ENCODE data around the gene DGCR6L. TPM values are rescaled to one million over a fixed set of nuclear protein-coding genes. Genes with fewer than 3 reads are reported as not detected.
A peak's percentile ranks its signal among the peaks of the same experiment; 100 is the strongest.
"Not testable (repeated sequence)": the region's sequence is repeated elsewhere in the genome, so short reads cannot be mapped to it uniquely, and the experiment has no call there.

The DGCR6L gene
- total and polyA plus RNA-seq, 2 experiments from 2014 or later, result 84.6 to 111 TPM

DNA sequence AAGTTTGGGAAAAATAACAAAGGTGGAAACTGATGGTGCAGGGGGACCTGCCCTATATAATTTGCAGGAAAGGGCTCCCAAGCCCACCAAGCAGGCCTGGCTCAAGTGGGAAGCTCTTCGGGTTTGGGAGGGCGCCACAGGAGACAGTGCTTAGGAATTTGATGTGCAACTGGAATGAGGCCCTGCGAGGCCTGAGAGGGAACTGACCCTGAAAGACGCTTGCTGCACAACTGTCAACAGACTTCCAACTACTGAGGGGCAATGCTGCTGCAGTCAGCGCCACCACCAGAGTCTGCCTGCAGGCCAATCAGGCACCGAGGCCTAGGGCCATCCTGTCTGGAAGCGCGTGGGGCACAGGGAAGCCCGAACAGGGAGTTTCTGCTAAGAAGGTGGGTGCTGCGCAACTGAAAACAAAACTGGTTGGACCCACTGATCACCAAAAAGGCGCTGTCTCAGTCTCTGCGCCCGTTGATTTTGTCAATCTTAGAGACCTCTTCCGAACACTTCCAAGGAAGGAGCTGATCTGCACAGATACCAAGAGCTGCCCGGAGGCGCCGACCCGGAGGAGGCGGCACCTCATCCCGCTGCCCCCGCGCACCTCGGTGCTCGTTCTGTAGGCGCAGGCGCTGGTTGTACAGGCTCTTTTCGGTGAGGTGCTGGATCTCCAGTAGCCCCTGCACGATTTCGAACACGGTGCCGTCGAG, 667 bp downstream of the DGCR6L start:
- H3K4me1 ChIP-seq (ENCODE audit: insufficient read depth), result peaks cover 33% of the 10 kb centered on the region
- TF ChIP-seq EZH2 (IDR thresholded peaks at IDR 0.05; ENCODE audit: insufficient read depth, poor library complexity, severe bottlenecking) (no peak), EZH2phosphoT487 (IDR thresholded peaks at IDR 0.05; ENCODE audit: insufficient read depth, low read depth) (no peak)
- peak overlapping the region; percentile 93 for H3K9ac ChIP-seq
- no peaks in the 10 kb centered on the region for H3K9me3 ChIP-seq (ENCODE audit: low read depth)
- in situ Hi-C loops (cut with MboI), result no loop called here
- H3K4me2 ChIP-seq (ENCODE audit: unreplicated experiment), result peak overlapping the region; percentile 77
- H3K36me3 ChIP-seq (ENCODE audit: low read depth), result no peaks in the 10 kb centered on the region
- 2 to 5% methylated on average over 27 to 29 of the region's 32 CpGs for WGBS, 2 experiments (ENCODE audit: low coverage in 1 of 2, low lambda C conversion rate in 2 of 2, missing lambda C conversion rate in 2 of 2)
- no peaks in the 10 kb centered on the region for H3K9me2 ChIP-seq (ENCODE audit: insufficient read depth)
- H3K27ac ChIP-seq, result no peak overlapping the region
- peak; percentile 59 for DNase-seq
- H2AFZ ChIP-seq, result peak overlapping the region; percentile 88
- peak overlapping the region; percentile 81 for H3K4me3 ChIP-seq
- no peaks in the 10 kb centered on the region for H3K27me3 ChIP-seq (replicated peaks; ENCODE audit: insufficient read depth)
- H3K79me2 ChIP-seq (ENCODE audit: insufficient read depth), result peaks cover 41% of the 10 kb centered on the region
- H4K20me1 ChIP-seq (ENCODE audit: insufficient read depth), result no peaks in the 10 kb centered on the region
- H3F3A ChIP-seq (ENCODE audit: insufficient read depth), result peaks cover 13% of the 10 kb centered on the region

DNA sequence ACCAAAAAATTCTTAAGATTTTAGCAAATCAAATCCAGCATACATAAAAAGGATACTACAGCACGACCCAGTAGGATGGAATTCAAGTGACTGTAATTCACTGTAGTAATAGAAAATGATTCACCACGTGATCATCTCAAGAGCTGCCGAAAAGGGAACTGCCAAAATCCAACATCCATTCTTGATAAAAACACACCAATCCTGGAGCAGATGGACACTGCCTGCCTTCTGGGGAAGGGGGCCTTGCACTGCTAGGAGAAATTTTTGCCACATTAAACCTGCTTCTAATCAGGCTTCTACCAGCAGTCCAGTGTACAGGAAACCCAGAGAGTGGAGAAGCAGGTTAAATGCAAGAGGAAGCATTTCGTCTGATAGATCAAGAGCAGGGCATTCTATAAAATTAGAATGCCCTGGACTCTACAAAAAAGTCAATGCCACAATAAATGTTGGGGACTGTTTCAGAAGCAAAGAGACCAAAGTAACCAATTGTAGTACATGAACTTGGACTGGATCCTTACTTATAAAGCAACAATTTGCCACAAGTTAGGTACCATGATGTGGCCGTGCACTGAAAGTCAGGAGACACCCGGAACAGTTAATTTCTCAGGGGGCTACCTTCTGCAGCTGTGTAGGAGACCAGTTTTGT, 1.7 kb downstream of the DGCR6L start:
- H3K36me3 ChIP-seq (ENCODE audit: low read depth); H3K9ac ChIP-seq; H2AFZ ChIP-seq; H3K27ac ChIP-seq; H3K9me2 ChIP-seq (ENCODE audit: insufficient read depth); H3K4me3 ChIP-seq; H3K27me3 ChIP-seq (replicated peaks; ENCODE audit: insufficient read depth); H4K20me1 ChIP-seq (ENCODE audit: insufficient read depth); H3K9me3 ChIP-seq (ENCODE audit: low read depth); H3F3A ChIP-seq (ENCODE audit: insufficient read depth); in situ Hi-C loops (cut with MboI): not testable (repeated sequence)
- Histone ChIP-seq H3K4me1 (ENCODE audit: insufficient read depth) (peaks cover 24% of the 10 kb centered on the region), H3K79me2 (ENCODE audit: insufficient read depth) (peaks cover 41% of the 10 kb centered on the region), H3K4me2 (ENCODE audit: unreplicated experiment) (peak overlapping the region; percentile 77)
- 53 to 55% methylated on average over 6 of the region's 6 CpGs for WGBS, 2 experiments (ENCODE audit: low coverage in 1 of 2, low lambda C conversion rate in 2 of 2, missing lambda C conversion rate in 2 of 2)
- peak; percentile 26 for DNase-seq

DNA sequence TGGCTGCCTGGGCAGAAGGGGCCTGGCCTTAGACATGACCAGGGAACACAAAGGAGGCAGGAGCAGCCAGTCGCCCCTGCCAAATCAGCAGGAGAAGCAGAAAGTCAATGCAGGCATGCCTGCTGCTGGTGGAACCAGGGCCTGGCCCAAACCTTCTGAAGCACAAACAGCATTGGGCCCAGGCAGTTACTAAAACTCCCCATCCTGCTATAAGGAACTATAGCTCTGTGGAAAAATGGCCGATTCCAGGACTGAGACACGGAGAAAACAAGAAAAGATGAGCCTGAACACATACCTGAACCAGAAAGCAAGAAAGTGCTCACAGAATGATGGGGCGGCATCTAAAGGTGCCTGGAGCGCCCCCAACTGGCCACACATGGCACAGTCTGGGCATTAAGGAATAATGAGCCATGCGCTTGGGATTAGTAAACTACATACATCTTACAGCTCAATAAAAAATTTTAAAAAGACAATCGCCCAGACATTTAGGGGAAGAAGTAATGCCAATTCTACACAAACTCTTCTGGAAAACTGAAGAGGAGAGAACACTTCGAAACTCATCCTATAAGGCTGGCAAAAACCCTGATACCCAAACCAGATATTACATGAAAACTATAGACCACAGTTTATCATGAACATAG, 2.3 kb downstream of the DGCR6L start:
- H3K36me3 ChIP-seq (ENCODE audit: low read depth); H3K9ac ChIP-seq; H3F3A ChIP-seq (ENCODE audit: insufficient read depth); H3K4me3 ChIP-seq; H3K27me3 ChIP-seq (replicated peaks; ENCODE audit: insufficient read depth); H2AFZ ChIP-seq; H4K20me1 ChIP-seq (ENCODE audit: insufficient read depth); H3K9me2 ChIP-seq (ENCODE audit: insufficient read depth); H3K27ac ChIP-seq; H3K9me3 ChIP-seq (ENCODE audit: low read depth); in situ Hi-C loops (cut with MboI): not testable (repeated sequence)
- WGBS, 2 experiments (ENCODE audit: low coverage in 1 of 2, low lambda C conversion rate in 2 of 2, missing lambda C conversion rate in 2 of 2), result 60 to 67% methylated on average over 8 of the region's 8 CpGs
- DNase-seq, result peak; percentile 46
- H3K79me2 ChIP-seq (ENCODE audit: insufficient read depth), result peaks cover 41% of the 10 kb centered on the region
- H3K4me2 ChIP-seq (ENCODE audit: unreplicated experiment), result peak overlapping the region; percentile 77
- peaks cover 21% of the 10 kb centered on the region for H3K4me1 ChIP-seq (ENCODE audit: insufficient read depth)

DNA sequence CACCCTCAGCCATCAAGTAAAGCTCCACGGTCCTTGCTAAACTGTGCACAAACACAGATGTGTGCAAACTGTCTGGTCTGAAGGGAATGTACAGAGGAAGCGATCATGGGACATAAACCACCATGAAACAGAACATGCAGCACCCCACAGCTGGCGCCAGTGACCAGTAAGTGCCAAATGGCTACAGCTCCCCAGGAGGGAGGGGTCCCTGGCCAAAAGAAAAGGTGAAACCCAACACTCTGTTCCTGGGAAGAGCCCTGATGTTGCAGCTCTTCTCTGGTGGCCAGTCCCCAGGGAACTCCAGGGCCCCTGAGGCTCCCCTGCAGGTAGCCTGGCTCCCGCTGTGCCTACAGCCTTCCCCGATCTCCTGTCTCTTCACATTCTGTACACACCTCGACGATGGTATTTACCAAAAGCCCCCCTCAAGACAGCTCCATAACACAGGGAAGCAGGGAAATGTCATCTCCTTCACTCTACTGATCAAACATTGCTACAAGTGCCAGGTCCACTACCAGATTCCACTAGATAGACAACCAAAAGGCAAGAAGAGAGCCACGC, 2.9 kb downstream of the DGCR6L start:
- Histone ChIP-seq H3K4me2 (ENCODE audit: unreplicated experiment) (no peak overlapping the region), H2AFZ (no peak overlapping the region), H3K9me2 (ENCODE audit: insufficient read depth) (no peaks in the 10 kb centered on the region), H3K4me3 (no peak overlapping the region), H3F3A (ENCODE audit: insufficient read depth) (no peaks in the 10 kb centered on the region; the same call in 1 of the 2 replicates), H3K36me3 (ENCODE audit: low read depth) (no peaks in the 10 kb centered on the region), H3K4me1 (ENCODE audit: insufficient read depth) (peaks cover 21% of the 10 kb centered on the region), H3K9me3 (ENCODE audit: low read depth) (no peaks in the 10 kb centered on the region), H3K9ac (no peak overlapping the region), H3K27me3 (replicated peaks; ENCODE audit: insufficient read depth) (no peaks in the 10 kb centered on the region), H3K27ac (no peak overlapping the region), H3K79me2 (ENCODE audit: insufficient read depth) (peaks cover 41% of the 10 kb centered on the region), H4K20me1 (ENCODE audit: insufficient read depth) (no peaks in the 10 kb centered on the region)
- no peak for TF ChIP-seq EZH2phosphoT487 (IDR thresholded peaks at IDR 0.05; ENCODE audit: insufficient read depth, low read depth)
- no peak for TF ChIP-seq EZH2 (IDR thresholded peaks at IDR 0.05; ENCODE audit: insufficient read depth, poor library complexity, severe bottlenecking)
- no peak for DNase-seq
- 84 to 90% methylated on average over 8 of the region's 8 CpGs for WGBS, 2 experiments (ENCODE audit: low coverage in 1 of 2, low lambda C conversion rate in 2 of 2, missing lambda C conversion rate in 2 of 2)
- in situ Hi-C loops (cut with MboI), result no loop called here
